Adipose tissue (tissue), 3 donors: ENCODE results near the gene USP17L13. TPM values are rescaled to one million over a fixed set of nuclear protein-coding genes. Genes with fewer than 3 reads are reported as not detected.
"Not testable (repeated sequence)": the region's sequence is repeated elsewhere in the genome, so short reads cannot be mapped to it uniquely, and the experiment has no call there.

Experiments
- H3K27ac ChIP-seq: one replicate; pipeline ENCODE4 v1.5.1; 2013; ENCODE audit warnings: low read depth, low read length
- WGBS, 3 donors: extraction: QIAGEN DNeasy Blood & Tissue Kit; methylation state at CpG; one replicate each; pipeline ENCODE4 v1.1.7; 2013; 5-methylcytosine and 5-hydroxymethylcytosine counted together
- polyA plus RNA-seq, 3 donors: library from polyadenylated mRNA; stranded (reverse); fragments of 200-250 nt; gene quantifications; one replicate each; pipeline ENCODE4 v1.2.3, GENCODE V29; 2013
- donor health status: healthy with polysubstance abuse.
- donor health status: Bipolar disorder and iron deficiency.
- donor health status: healthy.

Gene USP17L13
- polyA plus RNA-seq: not detected

- WGBS, 3 donors: no CpG with 5 or more reads among the region's 14 CpGs
- not testable (repeated sequence) for H3K27ac ChIP-seq
Observed at GRCh38 chr4:9224596-9224995, at the start of gene USP17L13. Gene USP17L13 (plus strand): TSS chr4:9224896. CDS start chr4:9224896, 0 bp downstream.

- H3K27ac ChIP-seq: not testable (repeated sequence)
- WGBS, 3 donors: 92% methylated on average over 13 of the region's 13 CpGs; no CpG with 5 or more reads in 2 of the 3 donors
Observed at GRCh38 chr4:9210357-9210756, 14.3 kb upstream of the USP17L13 start, which contains the start of gene USP17L10. Gene USP17L10 (plus strand): TSS chr4:9210657. CDS start chr4:9210657, 0 bp downstream.

GRCh38 chr4:9214701-9215100 lies 10.0 kb upstream of the USP17L13 start:
- 68 to 80% (median 79%) methylated on average over 11 of the region's 14 CpGs for WGBS, 3 donors
- H3K27ac ChIP-seq: not testable (repeated sequence)

- not testable (repeated sequence) for H3K27ac ChIP-seq
- WGBS, 3 donors: 91% methylated on average over 10 of the region's 14 CpGs; no CpG with 5 or more reads in 2 of the 3 donors
Observed at GRCh38 chr4:9215105-9215504, 9.6 kb upstream of the USP17L13 start, which contains the start of gene USP17L11. Gene USP17L11 (plus strand): TSS chr4:9215405. CDS start chr4:9215405, 0 bp downstream.

GRCh38 chr4:9219852-9220251 lies 4.8 kb upstream of the USP17L13 start, which contains the start of gene USP17L12:
Gene USP17L12 (plus strand): TSS chr4:9220152. CDS start chr4:9220152, 0 bp downstream.
- not testable (repeated sequence) for H3K27ac ChIP-seq
- WGBS, 3 donors: no CpG with 5 or more reads among the region's 13 CpGs

- WGBS, 3 donors: 85 to 92% (median 87%) methylated on average over 5 of the region's 8 CpGs
- not testable (repeated sequence) for H3K27ac ChIP-seq
Observed at GRCh38 chr4:9230249-9230648, 5.6 kb downstream of the USP17L13 start.

GRCh38 chr4:9234085-9234484 lies 9.4 kb downstream of the USP17L13 start, which contains the start of gene USP17L15:
Gene USP17L15 (plus strand): TSS chr4:9234385. CDS start chr4:9234385, 0 bp downstream.
- no CpG with 5 or more reads among the region's 15 CpGs for WGBS, 3 donors
- H3K27ac ChIP-seq: not testable (repeated sequence)

- WGBS, 3 donors: 75 to 87% (median 76%) methylated on average over 9 to 11 of the region's 12 CpGs
Observed at GRCh38 chr4:9238461-9238860, 13.8 kb downstream of the USP17L13 start.

GRCh38 chr4:9243579-9243978 lies 18.9 kb downstream of the USP17L13 start, which contains the start of gene USP17L17:
Gene USP17L17 (plus strand): TSS chr4:9243879. CDS start chr4:9243879, 0 bp downstream.
- not testable (repeated sequence) for H3K27ac ChIP-seq
- WGBS, 3 donors: 88 to 99% (median 88%) methylated on average over 5 of the region's 14 CpGs

More at GRCh38 chr4:9238461-9238860, 13.8 kb downstream of the USP17L13 start:
- not testable (repeated sequence) for H3K27ac ChIP-seq

- 71 to 92% (median 88%) methylated on average over 13 to 20 of the region's 26 CpGs for WGBS, 3 donors
- H3K27ac ChIP-seq: not testable (repeated sequence)
Observed at GRCh38 chr4:9247953-9248680, 23.4 kb downstream of the USP17L13 start, which contains the start of gene USP17L18. Gene USP17L18 (plus strand): TSS chr4:9248630. CDS start chr4:9248630, 0 bp downstream.

- not testable (repeated sequence) for H3K27ac ChIP-seq
- WGBS, 3 donors: no CpG with 5 or more reads among the region's 13 CpGs
Observed at GRCh38 chr4:9253078-9253477, 28.4 kb downstream of the USP17L13 start, which contains the start of gene USP17L19. Gene USP17L19 (plus strand): TSS chr4:9253378. CDS start chr4:9253378, 0 bp downstream.

GRCh38 chr4:9257824-9258223 lies 33.1 kb downstream of the USP17L13 start, which contains the start of gene USP17L20:
Gene USP17L20 (plus strand): TSS chr4:9258124. CDS start chr4:9258124, 0 bp downstream.
- H3K27ac ChIP-seq: not testable (repeated sequence)
- no CpG with 5 or more reads among the region's 15 CpGs for WGBS, 3 donors

GRCh38 chr4:9262572-9262971 lies 37.9 kb downstream of the USP17L13 start, which contains the start of gene USP17L21:
Gene USP17L21 (plus strand): TSS chr4:9262872. CDS start chr4:9262872, 0 bp downstream.
- not testable (repeated sequence) for H3K27ac ChIP-seq
- no CpG with 5 or more reads among the region's 13 CpGs for WGBS, 3 donors

- no CpG with 5 or more reads among the region's 15 CpGs for WGBS, 3 donors
- not testable (repeated sequence) for H3K27ac ChIP-seq
Observed at GRCh38 chr4:9267319-9267718, 42.6 kb downstream of the USP17L13 start, which contains the start of gene USP17L22. Gene USP17L22 (plus strand): TSS chr4:9267619. CDS start chr4:9267619, 0 bp downstream.

GRCh38 chr4:9271719-9272118 lies 47.0 kb downstream of the USP17L13 start:
- H3K27ac ChIP-seq: not testable (repeated sequence)
- 53 to 91% (median 89%) methylated on average over 3 to 5 of the region's 10 CpGs for WGBS, 3 donors
